H1 (cell line): ENCODE measurements around the gene TOB2. TPM values are rescaled to one million over a fixed set of nuclear protein-coding genes. Genes with fewer than 3 reads are reported as not detected.

Source experiments
- CTCF ChIA-PET: fragments of 300-600 bp; sonication (Branson Sonifier 250); formaldehyde crosslinking; loops from one replicate; lab custom pipeline; 2021; ENCODE audit not compliant: partially characterized antibody; lab: Charles Lee
- POLR2A ChIA-PET: fragments of 300-600 bp; sonication (Branson Sonifier 250); formaldehyde crosslinking; loops from one replicate; lab custom pipeline; 2021; ENCODE audit warnings: inconsistent platforms; ENCODE audit not compliant: partially characterized antibody; lab: Charles Lee
- DNase-seq, 2 experiments: peaks; one replicate each; pipeline versions ENCODE4 v3.0.0 to v3.0.0-alpha.2; 2010 to 2022; ENCODE audit warnings: low spot score in 2 of 2, low read depth in 1 of 2, mixed read lengths in 1 of 2
- FAIRE-seq: peaks from 2 replicates; lab custom pipeline; 2011; peaks lifted over from hg19 to GRCh38; lab: Jason Lieb, UNC
- H2AFZ ChIP-seq: 2 replicates; pipeline ENCODE4 v1.8.1; 2012; ENCODE audit warnings: low read length, inconsistent platforms
- H2AK5ac ChIP-seq: 2 replicates; pipeline ENCODE4 v1.6.1; 2013; ENCODE audit warnings: low read depth, low read length
- H2BK120ac ChIP-seq: replicated peaks from 2 replicates; pipeline ENCODE3; 2013; ENCODE audit warnings: low read depth, low read length, inconsistent platforms
- H2BK12ac ChIP-seq: 2 replicates; pipeline ENCODE4 v1.6.1; 2013; ENCODE audit warnings: low read depth, low read length
- H2BK15ac ChIP-seq: 2 replicates; pipeline ENCODE4 v1.6.1; 2013; ENCODE audit warnings: low read length
- H2BK20ac ChIP-seq: 2 replicates; pipeline ENCODE4 v1.6.1; 2013; ENCODE audit warnings: low read length
- H2BK5ac ChIP-seq: 2 replicates; pipeline ENCODE4 v1.6.1; 2013; ENCODE audit warnings: low read depth, low read length
- H3K14ac ChIP-seq: 2 replicates; pipeline ENCODE4 v1.6.1; 2013; ENCODE audit warnings: inconsistent platforms; ENCODE audit not compliant: insufficient read length
- H3K18ac ChIP-seq: 2 replicates; pipeline ENCODE4 v1.6.1; 2013; ENCODE audit warnings: low read length; ENCODE audit errors: extremely low read depth
- H3K23ac ChIP-seq: 2 replicates; pipeline ENCODE4 v1.6.1; 2013; ENCODE audit warnings: inconsistent platforms; ENCODE audit not compliant: insufficient read length
- H3K23me2 ChIP-seq: 2 replicates; pipeline ENCODE4 v1.6.1; 2013; ENCODE audit warnings: low read depth, low read length
- H3K27ac ChIP-seq: 2 replicates; pipeline ENCODE4 v1.6.1; 2011; ENCODE audit warnings: low read depth, low read length, inconsistent platforms
- H3K27me3 ChIP-seq, 4 experiments: replicated peaks in 1 of 4; 1 replicate in 1 of 4; 2 replicates in 3 of 4; pipeline versions ENCODE4 v1.6.1 to v1.8.1; 2011 to 2013; ENCODE audit warnings: low read length in 3 of 4, mild to moderate bottlenecking in 3 of 4, inconsistent platforms in 2 of 4, mixed read lengths in 2 of 4, moderate library complexity in 1 of 4; ENCODE audit not compliant: control insufficient read depth in 3 of 4, insufficient read depth in 3 of 4; ENCODE audit errors: extremely low read depth in 1 of 4
- H3K36me3 ChIP-seq, 4 experiments: 2 replicates each; pipeline versions ENCODE4 v1.6.1 to v1.8.1; 2011 to 2013; ENCODE audit warnings: mild to moderate bottlenecking in 4 of 4, low read length in 3 of 4, moderate library complexity in 2 of 4, control low read depth in 1 of 4, inconsistent platforms in 1 of 4; ENCODE audit not compliant: insufficient read depth in 4 of 4, control insufficient read depth in 2 of 4
- H3K4ac ChIP-seq: replicated peaks from 2 replicates; pipeline ENCODE3; 2013; ENCODE audit warnings: low read length, low read depth, mixed read lengths, inconsistent platforms; ENCODE audit not compliant: insufficient read length
- H3K4me1 ChIP-seq, 4 experiments: replicated peaks in 1 of 4; 1 replicate in 1 of 4; 2 replicates in 3 of 4; pipeline versions ENCODE4 v1.6.1 to v1.8.1; 2011 to 2013; ENCODE audit warnings: low read length in 3 of 4, inconsistent platforms in 2 of 4, mixed read lengths in 1 of 4; ENCODE audit not compliant: insufficient read depth in 4 of 4, control insufficient read depth in 3 of 4
- H3K4me2 ChIP-seq, 2 experiments: 2 replicates each; pipeline versions ENCODE4 v1.6.1 to v1.8.1; 2011 to 2013; ENCODE audit warnings: low read depth in 2 of 2, low read length in 2 of 2, control low read depth in 1 of 2, inconsistent platforms in 1 of 2, mild to moderate bottlenecking in 1 of 2; ENCODE audit not compliant: insufficient read depth in 1 of 2
- H3K4me3 ChIP-seq, 4 experiments: fragments of 200-600, 300-600 bp in 1 of 4; sonication (generic), shearing (Covaris generic), sonication (Bioruptor Twin) in 1 of 4; 2 replicates each; pipeline versions ENCODE4 v1.5.1 to v1.8.1; 2011 to 2016; ENCODE audit warnings: low read length in 4 of 4, low read depth in 3 of 4, control low read depth in 2 of 4, inconsistent platforms in 2 of 4, mild to moderate bottlenecking in 2 of 4, mixed read lengths in 1 of 4, moderate library complexity in 1 of 4; ENCODE audit not compliant: insufficient read depth in 2 of 4; ENCODE audit errors: extremely low read depth in 1 of 4
- H3K56ac ChIP-seq: replicated peaks from 2 replicates; pipeline ENCODE3; 2013; ENCODE audit warnings: low read depth, mild to moderate bottlenecking, mixed read lengths, low read length, inconsistent platforms; ENCODE audit not compliant: insufficient read length
- H3K79me1 ChIP-seq: 2 replicates; pipeline ENCODE4 v1.6.1; 2013; ENCODE audit warnings: low read depth, low read length, control low read depth
- H3K79me2 ChIP-seq, 2 experiments: 2 replicates each; pipeline versions ENCODE4 v1.6.1 to v1.8.1; 2012 to 2013; ENCODE audit warnings: low read length in 2 of 2, mild to moderate bottlenecking in 2 of 2, inconsistent platforms in 1 of 2; ENCODE audit not compliant: insufficient read depth in 2 of 2, control insufficient read depth in 1 of 2
- H3K9ac ChIP-seq, 4 experiments: replicated peaks in 1 of 4; 1 replicate in 1 of 4; 2 replicates in 3 of 4; pipeline versions ENCODE4 v1.6.1 to v1.8.1; 2011 to 2013; ENCODE audit warnings: low read depth in 3 of 4, low read length in 3 of 4, control low read depth in 2 of 4, mild to moderate bottlenecking in 2 of 4, moderate library complexity in 2 of 4, inconsistent platforms in 1 of 4; ENCODE audit errors: extremely low read depth in 1 of 4
- H3K9me3 ChIP-seq, 2 experiments: 2 replicates each; pipeline versions ENCODE4 v1.6.1 to v1.8.1; 2012 to 2013; ENCODE audit warnings: mild to moderate bottlenecking in 2 of 2, moderate library complexity in 2 of 2, control low read depth in 1 of 2, inconsistent platforms in 1 of 2, low read depth in 1 of 2, low read length in 1 of 2, mixed read lengths in 1 of 2; ENCODE audit not compliant: insufficient read depth in 2 of 2
- H4K20me1 ChIP-seq, 2 experiments: replicated peaks in 1 of 2; 2 replicates each; pipeline versions ENCODE3 to v1.8.1; 2011 to 2013; ENCODE audit warnings: inconsistent platforms in 2 of 2, low read length in 2 of 2, mild to moderate bottlenecking in 1 of 2; ENCODE audit not compliant: insufficient read depth in 2 of 2, control insufficient read depth in 1 of 2
- H4K5ac ChIP-seq: 2 replicates; pipeline ENCODE4 v1.6.1; 2013; ENCODE audit warnings: low read length, low read depth, mixed read lengths, inconsistent platforms; ENCODE audit not compliant: insufficient read length
- H4K8ac ChIP-seq: 2 replicates; pipeline ENCODE4 v1.8.0; 2013; ENCODE audit warnings: mild to moderate bottlenecking, moderate library complexity, low read length, inconsistent platforms; ENCODE audit not compliant: insufficient read depth; ENCODE audit errors: extremely low read depth
- H4K91ac ChIP-seq: replicated peaks from 2 replicates; pipeline ENCODE3; 2013; ENCODE audit warnings: low read length, mixed read lengths, inconsistent platforms; ENCODE audit not compliant: insufficient read length
- ATF3 ChIP-seq: IDR thresholded peaks from 2 replicates; pipeline ENCODE4 v1.6.1; 2011; ENCODE audit warnings: low read depth, mild to moderate bottlenecking, low read length; ENCODE audit not compliant: insufficient read depth
- CREB1 ChIP-seq: IDR thresholded peaks from 2 replicates; pipeline ENCODE4 v1.6.1; 2012; ENCODE audit warnings: inconsistent platforms
- E2F6 ChIP-seq: IDR thresholded peaks from 2 replicates; pipeline ENCODE4 v1.6.1; 2012; ENCODE audit warnings: inconsistent platforms
- KDM5A ChIP-seq: fragments of 200-600 bp; IDR thresholded peaks from 2 replicates; pipeline ENCODE4 v1.7.1; 2012; ENCODE audit warnings: mild to moderate bottlenecking, low read length, inconsistent platforms, mixed read lengths
- POLR2AphosphoS5 ChIP-seq: IDR thresholded peaks from 2 replicates; pipeline ENCODE4 v1.6.1; 2011; ENCODE audit warnings: low read depth, low read length
- RBBP5 ChIP-seq: IDR thresholded peaks from 2 replicates; pipeline ENCODE4 v1.7.1; 2012; ENCODE audit warnings: low read depth, mild to moderate bottlenecking, inconsistent platforms, low read length, moderate library complexity, borderline replicate concordance
- SIRT6 ChIP-seq: IDR thresholded peaks from one replicate; pipeline ENCODE4 v1.7.1; 2012; ENCODE audit warnings: low read length, inconsistent platforms
- SRF ChIP-seq: IDR thresholded peaks from 2 replicates; pipeline ENCODE4 v1.6.1; 2011; ENCODE audit warnings: mild to moderate bottlenecking, low read depth, low read length, moderate library complexity
- SUZ12 ChIP-seq: fragments of 200-600 bp; sonication (generic); IDR thresholded peaks from 2 replicates; pipeline ENCODE4 v1.6.1; 2012; ENCODE audit warnings: mild to moderate bottlenecking, inconsistent platforms, low read length, moderate library complexity, mixed read lengths
- TAF1 ChIP-seq: IDR thresholded peaks from 2 replicates; pipeline ENCODE4 v1.6.1; 2011; ENCODE audit warnings: mild to moderate bottlenecking, low read depth, low read length
- WGBS, 2 experiments: shearing (Covaris generic) in 1 of 2; methylation state at CpG; one replicate each; pipeline versions ENCODE4 v1.1.6 to v1.1.7; 2013 to 2015; ENCODE audit warnings: low lambda C conversion rate in 2 of 2, mixed read lengths in 2 of 2, inconsistent platforms in 1 of 2, low coverage in 1 of 2, missing lambda C conversion rate in 1 of 2; ENCODE audit not compliant: insufficient replicate concordance in 2 of 2, insufficient coverage in 1 of 2, insufficient read length in 1 of 2; ENCODE audit errors: extremely low coverage in 1 of 2, missing lambda C conversion rate in 1 of 2; 5-methylcytosine and 5-hydroxymethylcytosine counted together
- polyA plus RNA-seq, 7 experiments: library from polyadenylated mRNA; depleted of rRNA in 3 of 7; stranded (reverse) in 5 of 7; unstranded in 2 of 7; fragments of >200 nt in 5 of 7; fragments of 200-250 nt in 2 of 7; gene quantifications; 1 replicate in 5 of 7; 2 replicates in 1 of 7; 4 replicates in 1 of 7; pipeline versions ENCODE4 v1.2.1 to v1.2.3, GENCODE V29; 2011 to 2013; ENCODE audit warnings: missing spikeins in 2 of 7, mixed read lengths in 2 of 7
- total RNA-seq: library from RNA; stranded (reverse); fragmentation: NEBNext Ultra II Directional; extraction: Animal tissue kit (Norgen Biotek cat#: 25700); gene quantifications from 2 replicates; pipeline ENCODE4 v1.2.1, GENCODE V29; 2021

The TOB2 gene
- total and polyA plus RNA-seq, 2 of the 8 experiments (the other 6 are each of a cell fraction or from before 2014, with no cell fraction given), result 27.0 to 54.1 TPM

GRCh38 chr22:41447435-41448188, 1.0 kb upstream of the TOB2 start:
- Histone ChIP-seq H4K5ac (peak overlapping the region; percentile 57), H3K27ac (peak overlapping the region; percentile 96), H3K9ac (peak overlapping the region; percentile 91 to 99 (median 94)), H2BK20ac (no peak overlapping the region), H4K91ac (peak overlapping the region; percentile 91), H2AK5ac (no peak overlapping the region), H2BK12ac (peak overlapping the region; percentile 90), H3K4me1 (peaks cover 0 to 7% (median 4%) of the 10 kb centered on the region in 4 experiments; a peak in 5 of 7 replicates), H3K79me1 (peaks cover 6% of the 10 kb centered on the region; the same call in 1 of the 2 replicates), H3K23me2 (peaks cover 29% of the 10 kb centered on the region), H3K4me2 (peak overlapping the region; percentile 88 to 92), H2BK15ac (peak overlapping the region; percentile 72; the same call in 1 of the 2 replicates), H3K23ac (no peak overlapping the region), H3K4ac (peak overlapping the region; percentile 97), H2BK120ac (peak overlapping the region; percentile 75), H3K14ac (no peak overlapping the region), H3K79me2 (peaks cover 18 to 37% of the 10 kb centered on the region in 2 experiments), H3K27me3 (no peaks in the 10 kb centered on the region), H4K8ac (peak overlapping the region; percentile 98; the same call in 1 of the 2 replicates), H3K4me3 (peak overlapping the region; percentile 67 to 100 (median 96)), H3K9me3 (no peaks in the 10 kb centered on the region), H2BK5ac (peak overlapping the region; percentile 99), H2AFZ (no peak overlapping the region), H3K56ac (peak overlapping the region; percentile 97), H4K20me1 (peaks cover 0 to 6% of the 10 kb centered on the region in 2 experiments), H3K36me3 (peaks cover 0 to 8% (median 0%) of the 10 kb centered on the region in 4 experiments; a peak in 1 of 8 replicates), H3K18ac (peak overlapping the region; percentile 96)
- DNase-seq (peak in 1 of 2 experiments; percentile 78), FAIRE-seq (no peak)
- WGBS, 2 experiments, result 1% methylated on average over 52 of the region's 63 CpGs; no CpG with 5 or more reads in 1 of the 2 experiments
- CTCF ChIA-PET, result interaction anchor here (1.0 to 2.7 kb wide), 5 partner anchors 15 to 77 kb away, joined by 3 to 12 read pairs (median 4); no protein-coding TSS in a partner anchor
- POLR2A ChIA-PET, result interaction anchor here (0.6 to 28.8 kb wide), 44 partner anchors 8 to 355 kb away, joined by 3 to 887 read pairs (median 6); partner anchors contain the start of genes ACO2, DESI1, EP300 and PHF5A
- no peak for TF ChIP-seq ATF3
- 0 out of 2 replicates have a peak, but pooled peaks have one; percentile 1 for TF ChIP-seq RBBP5
- TF ChIP-seq SUZ12, result no peak
- TF ChIP-seq E2F6, result no peak
- TF ChIP-seq SRF, result no peak
- no peak for TF ChIP-seq KDM5A
- no peak for TF ChIP-seq SIRT6
- TF ChIP-seq POLR2AphosphoS5, result peak; percentile 6
- TF ChIP-seq CREB1, result no peak
- peak; percentile 78; the same call in 1 of the 2 replicates for TF ChIP-seq TAF1
